ENCODE data around the gene OMA1.

DNA sequence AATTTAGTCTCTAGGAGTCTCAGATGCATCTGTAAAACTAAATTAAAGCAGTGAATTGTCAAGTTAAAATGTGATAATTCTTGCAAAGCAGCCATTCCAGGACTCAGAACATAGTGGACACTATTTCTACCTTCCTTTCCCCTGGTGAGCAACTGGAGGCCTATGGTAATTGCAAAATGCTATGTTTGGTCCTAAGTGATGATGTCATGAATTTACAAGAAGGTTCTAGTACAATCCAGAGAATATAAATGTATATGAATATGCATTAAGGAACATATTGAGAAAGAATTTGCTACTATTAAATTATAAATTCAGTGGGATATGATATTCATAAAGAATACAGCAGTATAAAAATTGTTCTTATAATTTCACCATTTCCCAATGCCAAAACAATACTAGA, 32.6 kb downstream of the OMA1 start:
- TF ChIP-seq POLR2A (IDR thresholded peaks at IDR 0.05) (no peak), CTCF (IDR thresholded peaks at IDR 0.05) (no peak)
